GM06990 (cell line): ENCODE measurements around the gene CPN1.

Experiments
- DNase-seq: peaks from one replicate; pipeline ENCODE4 v3.0.0-alpha.2; 2011; ENCODE audit not compliant: insufficient read length; ENCODE audit errors: extremely low read depth
- H3K27me3 ChIP-seq: replicated peaks from 2 replicates; pipeline ENCODE4 v1.6.0; 2011; ENCODE audit warnings: low read length; ENCODE audit not compliant: control insufficient read depth, insufficient read depth
- H3K36me3 ChIP-seq: 2 replicates; pipeline ENCODE4 v1.5.1; 2011; ENCODE audit warnings: low read length; ENCODE audit not compliant: control insufficient read depth, insufficient read depth
- H3K4me3 ChIP-seq: replicated peaks from 2 replicates; pipeline ENCODE4 v1.5.1; 2011; ENCODE audit warnings: low read depth, mild to moderate bottlenecking, control low read depth, low read length
- CTCF ChIP-seq: IDR thresholded peaks from 2 replicates; pipeline ENCODE4 v1.5.1; 2011; ENCODE audit warnings: low read length, control low read depth, mild to moderate bottlenecking, inconsistent platforms; ENCODE audit not compliant: insufficient read depth, poor library complexity, severe bottlenecking

Gene CPN1

GRCh38 chr10:99996671-99997648 lies 84.7 kb downstream of the CPN1 start:
- peaks cover 10% of the 10 kb centered on the region for H3K36me3 ChIP-seq
- no peaks in the 10 kb centered on the region for H3K27me3 ChIP-seq
- DNase-seq, result no peak
- no peak overlapping the region for H3K4me3 ChIP-seq
- TF ChIP-seq CTCF, result no peak

- no peak for TF ChIP-seq CTCF
- Histone ChIP-seq H3K27me3 (no peaks in the 10 kb centered on the region), H3K4me3 (no peak overlapping the region), H3K36me3 (peaks cover 9% of the 10 kb centered on the region)
- DNase-seq, result no peak
Observed at GRCh38 chr10:99995713-99996112, 86.0 kb downstream of the CPN1 start.

- Histone ChIP-seq H3K4me3 (no peak overlapping the region), H3K36me3 (peaks cover 7% of the 10 kb centered on the region), H3K27me3 (no peaks in the 10 kb centered on the region)
- no peak for TF ChIP-seq CTCF
- no peak for DNase-seq
Observed at GRCh38 chr10:99995269-99995668, 86.4 kb downstream of the CPN1 start.

- Histone ChIP-seq H3K4me3 (no peak overlapping the region), H3K36me3 (peaks cover 5% of the 10 kb centered on the region), H3K27me3 (no peaks in the 10 kb centered on the region)
- no peak for DNase-seq
- no peak for TF ChIP-seq CTCF
Observed at GRCh38 chr10:99994801-99995200, 86.9 kb downstream of the CPN1 start.

GRCh38 chr10:99993701-99994689 lies 87.7 kb downstream of the CPN1 start:
- Histone ChIP-seq H3K27me3 (no peaks in the 10 kb centered on the region), H3K4me3 (no peak overlapping the region), H3K36me3 (peaks cover 4% of the 10 kb centered on the region)
- TF ChIP-seq CTCF, result no peak
- DNase-seq, result peak; percentile 46
